H1 (cell line): Measurements from ENCODE around the gene STK36. TPM values are rescaled to one million over a fixed set of nuclear protein-coding genes. Genes with fewer than 3 reads are reported as not detected.

ENCODE experiments used
- CTCF ChIA-PET: fragments of 300-600 bp; sonication (Branson Sonifier 250); formaldehyde crosslinking; loops from one replicate; lab custom pipeline; 2021; ENCODE audit not compliant: partially characterized antibody; lab: Charles Lee
- POLR2A ChIA-PET: fragments of 300-600 bp; sonication (Branson Sonifier 250); formaldehyde crosslinking; loops from one replicate; lab custom pipeline; 2021; ENCODE audit warnings: inconsistent platforms; ENCODE audit not compliant: partially characterized antibody; lab: Charles Lee
- DNase-seq, 2 experiments: peaks; one replicate each; pipeline versions ENCODE4 v3.0.0 to v3.0.0-alpha.2; 2010 to 2022; ENCODE audit warnings: low spot score in 2 of 2, low read depth in 1 of 2, mixed read lengths in 1 of 2
- FAIRE-seq: peaks from 2 replicates; lab custom pipeline; 2011; peaks lifted over from hg19 to GRCh38; lab: Jason Lieb, UNC
- H2AFZ ChIP-seq: 2 replicates; pipeline ENCODE4 v1.8.1; 2012; ENCODE audit warnings: low read length, inconsistent platforms
- H2AK5ac ChIP-seq: 2 replicates; pipeline ENCODE4 v1.6.1; 2013; ENCODE audit warnings: low read depth, low read length
- H2BK120ac ChIP-seq: replicated peaks from 2 replicates; pipeline ENCODE3; 2013; ENCODE audit warnings: low read depth, low read length, inconsistent platforms
- H2BK12ac ChIP-seq: 2 replicates; pipeline ENCODE4 v1.6.1; 2013; ENCODE audit warnings: low read depth, low read length
- H2BK15ac ChIP-seq: 2 replicates; pipeline ENCODE4 v1.6.1; 2013; ENCODE audit warnings: low read length
- H2BK20ac ChIP-seq: 2 replicates; pipeline ENCODE4 v1.6.1; 2013; ENCODE audit warnings: low read length
- H2BK5ac ChIP-seq: 2 replicates; pipeline ENCODE4 v1.6.1; 2013; ENCODE audit warnings: low read depth, low read length
- H3K14ac ChIP-seq: 2 replicates; pipeline ENCODE4 v1.6.1; 2013; ENCODE audit warnings: inconsistent platforms; ENCODE audit not compliant: insufficient read length
- H3K18ac ChIP-seq: 2 replicates; pipeline ENCODE4 v1.6.1; 2013; ENCODE audit warnings: low read length; ENCODE audit errors: extremely low read depth
- H3K23ac ChIP-seq: 2 replicates; pipeline ENCODE4 v1.6.1; 2013; ENCODE audit warnings: inconsistent platforms; ENCODE audit not compliant: insufficient read length
- H3K23me2 ChIP-seq: 2 replicates; pipeline ENCODE4 v1.6.1; 2013; ENCODE audit warnings: low read depth, low read length
- H3K27ac ChIP-seq: 2 replicates; pipeline ENCODE4 v1.6.1; 2011; ENCODE audit warnings: low read depth, low read length, inconsistent platforms
- H3K27me3 ChIP-seq, 4 experiments: replicated peaks in 1 of 4; 1 replicate in 1 of 4; 2 replicates in 3 of 4; pipeline versions ENCODE4 v1.6.1 to v1.8.1; 2011 to 2013; ENCODE audit warnings: low read length in 3 of 4, mild to moderate bottlenecking in 3 of 4, inconsistent platforms in 2 of 4, mixed read lengths in 2 of 4, moderate library complexity in 1 of 4; ENCODE audit not compliant: control insufficient read depth in 3 of 4, insufficient read depth in 3 of 4; ENCODE audit errors: extremely low read depth in 1 of 4
- H3K36me3 ChIP-seq, 4 experiments: 2 replicates each; pipeline versions ENCODE4 v1.6.1 to v1.8.1; 2011 to 2013; ENCODE audit warnings: mild to moderate bottlenecking in 4 of 4, low read length in 3 of 4, moderate library complexity in 2 of 4, control low read depth in 1 of 4, inconsistent platforms in 1 of 4; ENCODE audit not compliant: insufficient read depth in 4 of 4, control insufficient read depth in 2 of 4
- H3K4ac ChIP-seq: replicated peaks from 2 replicates; pipeline ENCODE3; 2013; ENCODE audit warnings: low read length, low read depth, mixed read lengths, inconsistent platforms; ENCODE audit not compliant: insufficient read length
- H3K4me1 ChIP-seq, 4 experiments: replicated peaks in 1 of 4; 1 replicate in 1 of 4; 2 replicates in 3 of 4; pipeline versions ENCODE4 v1.6.1 to v1.8.1; 2011 to 2013; ENCODE audit warnings: low read length in 3 of 4, inconsistent platforms in 2 of 4, mixed read lengths in 1 of 4; ENCODE audit not compliant: insufficient read depth in 4 of 4, control insufficient read depth in 3 of 4
- H3K4me2 ChIP-seq, 2 experiments: 2 replicates each; pipeline versions ENCODE4 v1.6.1 to v1.8.1; 2011 to 2013; ENCODE audit warnings: low read depth in 2 of 2, low read length in 2 of 2, control low read depth in 1 of 2, inconsistent platforms in 1 of 2, mild to moderate bottlenecking in 1 of 2; ENCODE audit not compliant: insufficient read depth in 1 of 2
- H3K4me3 ChIP-seq, 4 experiments: fragments of 200-600, 300-600 bp in 1 of 4; sonication (generic), shearing (Covaris generic), sonication (Bioruptor Twin) in 1 of 4; 2 replicates each; pipeline versions ENCODE4 v1.5.1 to v1.8.1; 2011 to 2016; ENCODE audit warnings: low read length in 4 of 4, low read depth in 3 of 4, control low read depth in 2 of 4, inconsistent platforms in 2 of 4, mild to moderate bottlenecking in 2 of 4, mixed read lengths in 1 of 4, moderate library complexity in 1 of 4; ENCODE audit not compliant: insufficient read depth in 2 of 4; ENCODE audit errors: extremely low read depth in 1 of 4
- H3K56ac ChIP-seq: replicated peaks from 2 replicates; pipeline ENCODE3; 2013; ENCODE audit warnings: low read depth, mild to moderate bottlenecking, mixed read lengths, low read length, inconsistent platforms; ENCODE audit not compliant: insufficient read length
- H3K79me1 ChIP-seq: 2 replicates; pipeline ENCODE4 v1.6.1; 2013; ENCODE audit warnings: low read depth, low read length, control low read depth
- H3K79me2 ChIP-seq, 2 experiments: 2 replicates each; pipeline versions ENCODE4 v1.6.1 to v1.8.1; 2012 to 2013; ENCODE audit warnings: low read length in 2 of 2, mild to moderate bottlenecking in 2 of 2, inconsistent platforms in 1 of 2; ENCODE audit not compliant: insufficient read depth in 2 of 2, control insufficient read depth in 1 of 2
- H3K9ac ChIP-seq, 4 experiments: replicated peaks in 1 of 4; 1 replicate in 1 of 4; 2 replicates in 3 of 4; pipeline versions ENCODE4 v1.6.1 to v1.8.1; 2011 to 2013; ENCODE audit warnings: low read depth in 3 of 4, low read length in 3 of 4, control low read depth in 2 of 4, mild to moderate bottlenecking in 2 of 4, moderate library complexity in 2 of 4, inconsistent platforms in 1 of 4; ENCODE audit errors: extremely low read depth in 1 of 4
- H3K9me3 ChIP-seq, 2 experiments: 2 replicates each; pipeline versions ENCODE4 v1.6.1 to v1.8.1; 2012 to 2013; ENCODE audit warnings: mild to moderate bottlenecking in 2 of 2, moderate library complexity in 2 of 2, control low read depth in 1 of 2, inconsistent platforms in 1 of 2, low read depth in 1 of 2, low read length in 1 of 2, mixed read lengths in 1 of 2; ENCODE audit not compliant: insufficient read depth in 2 of 2
- H4K20me1 ChIP-seq, 2 experiments: replicated peaks in 1 of 2; 2 replicates each; pipeline versions ENCODE3 to v1.8.1; 2011 to 2013; ENCODE audit warnings: inconsistent platforms in 2 of 2, low read length in 2 of 2, mild to moderate bottlenecking in 1 of 2; ENCODE audit not compliant: insufficient read depth in 2 of 2, control insufficient read depth in 1 of 2
- H4K5ac ChIP-seq: 2 replicates; pipeline ENCODE4 v1.6.1; 2013; ENCODE audit warnings: low read length, low read depth, mixed read lengths, inconsistent platforms; ENCODE audit not compliant: insufficient read length
- H4K8ac ChIP-seq: 2 replicates; pipeline ENCODE4 v1.8.0; 2013; ENCODE audit warnings: mild to moderate bottlenecking, moderate library complexity, low read length, inconsistent platforms; ENCODE audit not compliant: insufficient read depth; ENCODE audit errors: extremely low read depth
- H4K91ac ChIP-seq: replicated peaks from 2 replicates; pipeline ENCODE3; 2013; ENCODE audit warnings: low read length, mixed read lengths, inconsistent platforms; ENCODE audit not compliant: insufficient read length
- BCL11A ChIP-seq, 2 experiments: IDR thresholded peaks; one replicate each; pipeline ENCODE4 v1.6.1; 2011; ENCODE audit warnings: low read depth in 2 of 2, low read length in 2 of 2, mild to moderate bottlenecking in 2 of 2
- CTBP2 ChIP-seq: IDR thresholded peaks from 2 replicates; pipeline ENCODE4 v1.7.0; 2011; ENCODE audit warnings: borderline replicate concordance, mild to moderate bottlenecking, moderate library complexity, mixed read lengths, low read length; ENCODE audit not compliant: insufficient read depth, insufficient read length
- FOSL1 ChIP-seq: IDR thresholded peaks from 2 replicates; pipeline ENCODE4 v1.6.1; 2011; ENCODE audit warnings: mild to moderate bottlenecking, low read depth, low read length, moderate library complexity; ENCODE audit not compliant: insufficient read depth
- KDM5A ChIP-seq: fragments of 200-600 bp; IDR thresholded peaks from 2 replicates; pipeline ENCODE4 v1.7.1; 2012; ENCODE audit warnings: mild to moderate bottlenecking, low read length, inconsistent platforms, mixed read lengths
- NANOG ChIP-seq: IDR thresholded peaks from 2 replicates; pipeline ENCODE4 v1.6.1; 2011; ENCODE audit warnings: low read length, low read depth, mild to moderate bottlenecking, inconsistent platforms; ENCODE audit not compliant: insufficient read depth, poor library complexity, severe bottlenecking
- PHF8 ChIP-seq: fragments of 200-600 bp; sonication (generic); conservative IDR thresholded peaks from 2 replicates; pipeline ENCODE4 v1.7.1; 2012; ENCODE audit warnings: low read depth, mild to moderate bottlenecking, inconsistent platforms, low read length, moderate library complexity
- POLR2AphosphoS5 ChIP-seq: IDR thresholded peaks from 2 replicates; pipeline ENCODE4 v1.6.1; 2011; ENCODE audit warnings: low read depth, low read length
- POU5F1 ChIP-seq: IDR thresholded peaks from 2 replicates; pipeline ENCODE4 v1.6.1; 2011; ENCODE audit warnings: low read depth, mild to moderate bottlenecking, low read length, moderate library complexity
- SAP30 ChIP-seq: fragments of 300-600 bp; sonication (generic); IDR thresholded peaks from 2 replicates; pipeline ENCODE4 v1.7.1; 2012; ENCODE audit warnings: low read length, moderate library complexity, mild to moderate bottlenecking, inconsistent platforms; ENCODE audit not compliant: insufficient read depth, insufficient replicate concordance
- SRF ChIP-seq: IDR thresholded peaks from 2 replicates; pipeline ENCODE4 v1.6.1; 2011; ENCODE audit warnings: mild to moderate bottlenecking, low read depth, low read length, moderate library complexity
- TAF1 ChIP-seq: IDR thresholded peaks from 2 replicates; pipeline ENCODE4 v1.6.1; 2011; ENCODE audit warnings: mild to moderate bottlenecking, low read depth, low read length
- TBP ChIP-seq: IDR thresholded peaks from 2 replicates; pipeline ENCODE4 v1.6.1; 2011; ENCODE audit warnings: low read depth, low read length, improper control_type of control experiment
- WGBS, 2 experiments: shearing (Covaris generic) in 1 of 2; methylation state at CpG; one replicate each; pipeline versions ENCODE4 v1.1.6 to v1.1.7; 2013 to 2015; ENCODE audit warnings: low lambda C conversion rate in 2 of 2, mixed read lengths in 2 of 2, inconsistent platforms in 1 of 2, low coverage in 1 of 2, missing lambda C conversion rate in 1 of 2; ENCODE audit not compliant: insufficient replicate concordance in 2 of 2, insufficient coverage in 1 of 2, insufficient read length in 1 of 2; ENCODE audit errors: extremely low coverage in 1 of 2, missing lambda C conversion rate in 1 of 2; 5-methylcytosine and 5-hydroxymethylcytosine counted together
- polyA plus RNA-seq, 7 experiments: library from polyadenylated mRNA; depleted of rRNA in 3 of 7; stranded (reverse) in 5 of 7; unstranded in 2 of 7; fragments of >200 nt in 5 of 7; fragments of 200-250 nt in 2 of 7; gene quantifications; 1 replicate in 5 of 7; 2 replicates in 1 of 7; 4 replicates in 1 of 7; pipeline versions ENCODE4 v1.2.1 to v1.2.3, GENCODE V29; 2011 to 2013; ENCODE audit warnings: missing spikeins in 2 of 7, mixed read lengths in 2 of 7
- total RNA-seq: library from RNA; stranded (reverse); fragmentation: NEBNext Ultra II Directional; extraction: Animal tissue kit (Norgen Biotek cat#: 25700); gene quantifications from 2 replicates; pipeline ENCODE4 v1.2.1, GENCODE V29; 2021

Gene STK36
- total and polyA plus RNA-seq, 2 of the 8 experiments (the other 6 are each of a cell fraction or from before 2014, with no cell fraction given): 41.4 to 57.6 TPM

DNA sequence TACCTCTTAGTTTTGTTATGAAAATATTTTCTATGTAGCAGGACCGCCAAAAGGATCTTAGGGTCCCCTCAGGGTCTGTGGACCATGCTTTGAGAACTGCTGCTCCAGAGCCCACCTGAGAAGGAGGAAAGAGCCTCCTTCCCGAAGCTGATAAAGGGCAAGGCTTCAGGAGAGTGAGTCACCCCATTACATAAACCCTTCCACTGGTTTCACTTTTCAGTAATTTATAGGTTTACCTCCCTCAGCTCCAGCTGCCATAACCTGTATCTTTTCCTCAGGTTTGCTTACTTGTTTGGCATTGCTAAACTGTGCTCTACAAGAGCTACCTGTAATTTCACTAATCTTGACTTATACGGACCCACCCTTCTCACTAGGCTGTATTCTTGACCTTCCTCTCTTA lies 45.4 kb downstream of the STK36 start:
- H4K8ac ChIP-seq: no peak overlapping the region
- ChIA-PET POLR2A (no interaction called here), CTCF (interaction anchor here (0.6 to 4.5 kb wide), 8 partner anchors 10 to 743 kb away, joined by 3 to 17 read pairs (median 3); no protein-coding TSS in a partner anchor)
- H3K18ac ChIP-seq: no peak overlapping the region
- no peak overlapping the region for H2BK15ac ChIP-seq
- peaks cover 0 to 9% (median 0%) of the 10 kb centered on the region in 4 experiments; a peak in 1 of 8 replicates for H3K36me3 ChIP-seq
- DNase-seq: no peak
- no peak overlapping the region for H2BK20ac ChIP-seq
- H3K79me2 ChIP-seq: peaks cover 14 to 83% of the 10 kb centered on the region in 2 experiments
- no peak overlapping the region for H4K91ac ChIP-seq
- H3K79me1 ChIP-seq: peaks cover 9% of the 10 kb centered on the region; the same call in 1 of the 2 replicates
- H4K20me1 ChIP-seq: peaks cover 3 to 10% of the 10 kb centered on the region in 2 experiments
- no peaks in the 10 kb centered on the region for H3K23me2 ChIP-seq
- H3K4me2 ChIP-seq: no peak overlapping the region
- H2BK120ac ChIP-seq: no peak overlapping the region
- H3K27ac ChIP-seq: no peak overlapping the region
- H3K4ac ChIP-seq: no peak overlapping the region
- no peak for FAIRE-seq
- no peak overlapping the region for H2BK5ac ChIP-seq
- no peak overlapping the region for H3K9ac ChIP-seq
- H3K4me3 ChIP-seq: no peak overlapping the region
- WGBS, 2 experiments: 94% methylated on average over 3 of the region's 3 CpGs; no CpG with 5 or more reads in 1 of the 2 experiments
- no peak for TF ChIP-seq FOSL1
- TF ChIP-seq SRF: no peak
- no peak for TF ChIP-seq POLR2AphosphoS5
- no peak for TF ChIP-seq TBP
- TF ChIP-seq CTBP2: no peak
- TF ChIP-seq TAF1: no peak
- TF ChIP-seq SAP30: no peak
- TF ChIP-seq PHF8: no peak
- no peak for TF ChIP-seq NANOG
- TF ChIP-seq BCL11A (IDR thresholded peaks at IDR 0.05; ENCODE audit: low read depth in 2 of 2, low read length in 2 of 2): no peak
- TF ChIP-seq KDM5A: no peak
- no peak for TF ChIP-seq POU5F1
- no peak overlapping the region for H2AK5ac ChIP-seq
- H3K4me1 ChIP-seq: peaks cover 0 to 11% (median 3%) of the 10 kb centered on the region in 4 experiments; a peak in 5 of 7 replicates
- no peak overlapping the region for H3K56ac ChIP-seq
- H3K9me3 ChIP-seq: no peaks in the 10 kb centered on the region
- no peaks in the 10 kb centered on the region for H3K27me3 ChIP-seq
- H2BK12ac ChIP-seq: no peak overlapping the region
- no peak overlapping the region for H3K23ac ChIP-seq
- no peak overlapping the region for H4K5ac ChIP-seq
- H2AFZ ChIP-seq: no peak overlapping the region
- no peak overlapping the region for H3K14ac ChIP-seq
